GM12878 (cell line): ENCODE results near the gene PTPRM. TPM values are rescaled to one million over a fixed set of nuclear protein-coding genes. Genes with fewer than 3 reads are reported as not detected.

ENCODE experiments used
- ATAC-seq: fragments of 200-7000 bp; cut with Tn5 transposase; 3 replicates; pipeline ENCODE4 v1.9.1; 2020; ENCODE audit warnings: mild to moderate bottlenecking, moderate library complexity
- BruUV-seq: library from RNA; stranded (reverse); fragments of 400-500 nt; replicated peaks from 2 replicates; lab custom pipeline; 2021; lab: Mats Ljungman, UMichigan
- CTCF ChIA-PET: fragments of 300-600 bp; sonication (Branson Sonifier 250); formaldehyde crosslinking; extraction: SDS; loops from one replicate; lab custom pipeline; 2021; ENCODE audit warnings: inconsistent platforms; lab: Yijun Ruan, JAX
- POLR2A ChIA-PET: fragments of 350-600 bp; formaldehyde crosslinking; extraction: SDS; loops from one replicate; lab custom pipeline; 2021; ENCODE audit warnings: inconsistent platforms; lab: Charles Lee
- RAD21 ChIA-PET: fragments of 300-600 bp; sonication (Branson Sonifier 250); formaldehyde crosslinking; loops from one replicate; lab custom pipeline; 2023; ENCODE audit warnings: antibody characterized with exemption; ENCODE audit not compliant: unreplicated experiment; lab: Charles Lee
- SMC1A ChIA-PET: fragments of 300-600 bp; sonication (Branson Sonifier 250); formaldehyde crosslinking; loops from one replicate; lab custom pipeline; 2023; ENCODE audit not compliant: unreplicated experiment, uncharacterized antibody; lab: Charles Lee
- DNase-seq: peaks from one replicate; pipeline ENCODE4 v3.0.0-alpha.2; 2011; ENCODE audit warnings: low read depth, low spot score
- FAIRE-seq: peaks from 3 replicates; lab custom pipeline; 2011; peaks lifted over from hg19 to GRCh38; lab: Jason Lieb, UNC
- H2AFZ ChIP-seq: 2 replicates; pipeline ENCODE4 v1.6.0; 2011; ENCODE audit warnings: low read depth, low read length, control low read depth; ENCODE audit not compliant: control insufficient read depth
- H3K27ac ChIP-seq: 2 replicates; pipeline ENCODE4 v1.5.1; 2011; ENCODE audit warnings: control low read depth; ENCODE audit not compliant: control insufficient read depth, insufficient read depth
- H3K27me3 ChIP-seq, 2 experiments: replicated peaks in 1 of 2; 2 replicates each; pipeline versions ENCODE4 v1.6.0 to v1.6.1; 2011; ENCODE audit warnings: low read length in 1 of 2; ENCODE audit not compliant: control insufficient read depth in 2 of 2, insufficient read depth in 2 of 2
- H3K36me3 ChIP-seq, 2 experiments: 2 replicates each; pipeline ENCODE4 v1.5.1; 2011; ENCODE audit warnings: low read length in 1 of 2; ENCODE audit not compliant: control insufficient read depth in 2 of 2, insufficient read depth in 2 of 2
- H3K4me1 ChIP-seq: 2 replicates; pipeline ENCODE4 v1.6.1; 2011; ENCODE audit warnings: mild to moderate bottlenecking, low read length, moderate library complexity, mixed read lengths; ENCODE audit not compliant: control insufficient read depth, insufficient read depth
- H3K4me2 ChIP-seq: 2 replicates; pipeline ENCODE4 v1.6.0; 2011; ENCODE audit warnings: control low read depth; ENCODE audit not compliant: control insufficient read depth, insufficient read depth
- H3K4me3 ChIP-seq: fragments of 200-600 bp; sonication (generic); 2 replicates; pipeline ENCODE4 v1.5.1; 2016
- H3K79me2 ChIP-seq: 2 replicates; pipeline ENCODE4 v1.6.0; 2011; ENCODE audit warnings: low read length; ENCODE audit not compliant: control insufficient read depth, insufficient read depth
- H3K9ac ChIP-seq: 2 replicates; pipeline ENCODE4 v1.8.0; 2011; ENCODE audit warnings: low read length, control low read depth, mixed read lengths; ENCODE audit not compliant: control insufficient read depth, insufficient read depth
- H3K9me3 ChIP-seq: replicated peaks from 3 replicates; pipeline ENCODE4 v1.5.1; 2011; ENCODE audit warnings: mild to moderate bottlenecking, low read length; ENCODE audit not compliant: control insufficient read depth, insufficient read depth
- H4K20me1 ChIP-seq: 2 replicates; pipeline ENCODE4 v1.6.0; 2011; ENCODE audit not compliant: control insufficient read depth, insufficient read depth
- E2F4 ChIP-seq: IDR thresholded peaks from 2 replicates; pipeline ENCODE4 v1.6.1; 2012; ENCODE audit warnings: low read depth, low read length, improper control_type of control experiment
- ZNF687 ChIP-seq: fragments of 450-650 bp; IDR thresholded peaks from 2 replicates; pipeline ENCODE4 v1.6.1; 2017; ENCODE audit warnings: mild to moderate bottlenecking, moderate library complexity
- WGBS: methylation state at CpG from one replicate; pipeline ENCODE4 v1.1.6; 2016; ENCODE audit warnings: low lambda C conversion rate; ENCODE audit not compliant: insufficient replicate concordance, insufficient coverage; ENCODE audit errors: missing lambda C conversion rate; 5-methylcytosine and 5-hydroxymethylcytosine counted together
- in situ Hi-C: fragments of 300-500 bp; cut with MboI; formaldehyde crosslinking; loops from 9 replicates; pipeline ENCODE4 v1.14.3; 2018; ENCODE audit warnings: mixed read lengths
- intact Hi-C: fragments of 100-400 bp; cut with micrococcal nuclease; formaldehyde crosslinking; loops from one replicate; pipeline ENCODE4 v1.14.2; 2022; ENCODE audit not compliant: unreplicated experiment
- polyA plus RNA-seq, 11 experiments: library from polyadenylated mRNA; depleted of rRNA in 4 of 11; unstranded in 6 of 11; stranded (reverse) in 5 of 11; fragments of >200 nt; fragmentation: Nextera tagmentation in 4 of 11; fragmentation: Illumina TruSeq in 1 of 11; extraction: Ambion mirVana in 4 of 11; extraction: Trizol in 1 of 11; gene quantifications; 1 replicate in 1 of 11; 2 replicates in 10 of 11; pipeline versions ENCODE4 v1.2.1 to v1.2.3, GENCODE V29; 2011 to 2016; ENCODE audit warnings: inconsistent platforms in 2 of 11, missing spikeins in 2 of 11, low read depth in 1 of 11
- total RNA-seq, 4 experiments: library from RNA; depleted of rRNA in 3 of 4; stranded (reverse); fragments of >200 nt in 3 of 4; fragmentation: Illumina TruSeq in 1 of 4; extraction: Trizol in 1 of 4; gene quantifications; 2 replicates each; pipeline versions ENCODE4 v1.2.1 to v1.2.3, GENCODE V29; 2013 to 2021
- TF ChIP-seq, protein P1 (sequence below): fragments of 450-650 bp; formaldehyde crosslinking; IDR thresholded peaks from 2 replicates; pipeline ENCODE4 v1.5.0; 2022; ENCODE audit warnings: mild to moderate bottlenecking, missing genetic modification characterization
- TF ChIP-seq, protein P2 (sequence below): fragments of 450-650 bp; IDR thresholded peaks from 2 replicates; pipeline ENCODE4 v1.6.1; 2016; ENCODE audit warnings: mild to moderate bottlenecking

PTPRM gene
- total and polyA plus RNA-seq, 10 of the 15 experiments (the other 5 are each of a cell fraction or from before 2014, with no cell fraction given) = 0.07 to 22.6 (median 0.60) TPM

GRCh38 chr18:7585276-7585670, 18.2 kb downstream of the PTPRM start (continued):
- TF ChIP-seq ZNF687 (no peak), E2F4 (no peak)
- TF ChIP-seq, all 136 proteins: peak for 0

DNA sequence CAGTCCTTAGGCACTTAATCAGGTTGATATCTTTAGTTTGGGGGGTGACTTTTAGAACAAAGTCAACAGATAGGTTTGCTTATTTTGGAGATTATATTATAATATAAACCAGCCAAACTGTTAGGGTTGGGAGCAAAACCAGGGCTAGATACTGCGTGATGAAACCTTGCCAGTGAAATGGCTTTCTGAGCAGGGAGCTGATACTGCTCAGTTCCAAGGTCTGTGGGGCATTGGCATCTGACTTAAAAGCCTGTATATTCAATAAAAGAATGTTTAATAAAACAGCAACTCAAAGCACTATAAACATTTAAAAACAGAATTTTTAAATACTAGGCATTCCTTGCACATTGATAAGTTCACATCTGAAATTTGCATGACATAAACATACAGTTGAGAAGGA, 19.3 kb downstream of the PTPRM start:
- H3K79me2 ChIP-seq = no peaks in the 10 kb centered on the region
- ChIA-PET SMC1A (no interaction called here), CTCF (no interaction called here), RAD21 (no interaction called here), POLR2A (no interaction called here)
- H3K9ac ChIP-seq = no peak overlapping the region
- intact Hi-C loops (no loop called here), in situ Hi-C loops (no loop called here)
- TF ChIP-seq, protein P1, sequence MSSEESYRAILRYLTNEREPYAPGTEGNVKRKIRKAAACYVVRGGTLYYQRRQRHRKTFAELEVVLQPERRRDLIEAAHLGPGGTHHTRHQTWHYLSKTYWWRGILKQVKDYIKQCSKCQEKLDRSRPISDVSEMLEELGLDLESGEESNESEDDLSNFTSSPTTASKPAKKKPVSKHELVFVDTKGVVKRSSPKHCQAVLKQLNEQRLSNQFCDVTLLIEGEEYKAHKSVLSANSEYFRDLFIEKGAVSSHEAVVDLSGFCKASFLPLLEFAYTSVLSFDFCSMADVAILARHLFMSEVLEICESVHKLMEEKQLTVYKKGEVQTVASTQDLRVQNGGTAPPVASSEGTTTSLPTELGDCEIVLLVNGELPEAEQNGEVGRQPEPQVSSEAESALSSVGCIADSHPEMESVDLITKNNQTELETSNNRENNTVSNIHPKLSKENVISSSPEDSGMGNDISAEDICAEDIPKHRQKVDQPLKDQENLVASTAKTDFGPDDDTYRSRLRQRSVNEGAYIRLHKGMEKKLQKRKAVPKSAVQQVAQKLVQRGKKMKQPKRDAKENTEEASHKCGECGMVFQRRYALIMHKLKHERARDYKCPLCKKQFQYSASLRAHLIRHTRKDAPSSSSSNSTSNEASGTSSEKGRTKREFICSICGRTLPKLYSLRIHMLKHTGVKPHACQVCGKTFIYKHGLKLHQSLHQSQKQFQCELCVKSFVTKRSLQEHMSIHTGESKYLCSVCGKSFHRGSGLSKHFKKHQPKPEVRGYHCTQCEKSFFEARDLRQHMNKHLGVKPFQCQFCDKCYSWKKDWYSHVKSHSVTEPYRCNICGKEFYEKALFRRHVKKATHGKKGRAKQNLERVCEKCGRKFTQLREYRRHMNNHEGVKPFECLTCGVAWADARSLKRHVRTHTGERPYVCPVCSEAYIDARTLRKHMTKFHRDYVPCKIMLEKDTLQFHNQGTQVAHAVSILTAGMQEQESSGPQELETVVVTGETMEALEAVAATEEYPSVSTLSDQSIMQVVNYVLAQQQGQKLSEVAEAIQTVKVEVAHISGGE (CRISPR knock-in tag) = no peak
- TF ChIP-seq, protein P2, sequence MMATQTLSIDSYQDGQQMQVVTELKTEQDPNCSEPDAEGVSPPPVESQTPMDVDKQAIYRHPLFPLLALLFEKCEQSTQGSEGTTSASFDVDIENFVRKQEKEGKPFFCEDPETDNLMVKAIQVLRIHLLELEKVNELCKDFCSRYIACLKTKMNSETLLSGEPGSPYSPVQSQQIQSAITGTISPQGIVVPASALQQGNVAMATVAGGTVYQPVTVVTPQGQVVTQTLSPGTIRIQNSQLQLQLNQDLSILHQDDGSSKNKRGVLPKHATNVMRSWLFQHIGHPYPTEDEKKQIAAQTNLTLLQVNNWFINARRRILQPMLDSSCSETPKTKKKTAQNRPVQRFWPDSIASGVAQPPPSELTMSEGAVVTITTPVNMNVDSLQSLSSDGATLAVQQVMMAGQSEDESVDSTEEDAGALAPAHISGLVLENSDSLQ = no peak
- DNase-seq (no peak), ATAC-seq (no peak), FAIRE-seq (no peak)
- no peaks in the 10 kb centered on the region for H3K36me3 ChIP-seq
- no peak overlapping the region for H3K27ac ChIP-seq
- no peaks in the 10 kb centered on the region for H4K20me1 ChIP-seq
- BruUV-seq = no TSS peak
- WGBS = 0% methylated on average over 1 of the region's 1 CpG
- H3K4me2 ChIP-seq = no peak overlapping the region
- no peaks in the 10 kb centered on the region for H3K4me1 ChIP-seq
- no peak overlapping the region for H3K4me3 ChIP-seq
- no peak overlapping the region for H2AFZ ChIP-seq
- no peaks in the 10 kb centered on the region for H3K27me3 ChIP-seq
- H3K9me3 ChIP-seq = no peaks in the 10 kb centered on the region
